SK-N-SH (cell line): Measurements from ENCODE around the gene RPEL1. TPM values are rescaled to one million over a fixed set of nuclear protein-coding genes. Genes with fewer than 3 reads are reported as not detected.

Experiments used
- CTCF ChIA-PET: fragments of 300-600, 350-600 bp; formaldehyde crosslinking; extraction: SDS; loops from one replicate; lab custom pipeline; 2021; lab: Yijun Ruan, JAX
- POLR2A ChIA-PET: fragments of 350-600 bp; sonication (Branson Sonifier 250); formaldehyde crosslinking; extraction: SDS; loops from one replicate; lab custom pipeline; 2020; ENCODE audit warnings: antibody characterized with exemption, inconsistent platforms; lab: Yijun Ruan, JAX
- DNase-seq: peaks from one replicate; pipeline ENCODE4 v3.0.0; 2012
- H2AFZ ChIP-seq: fragments of 200-600 bp; sonication (generic); 2 replicates; pipeline ENCODE4 v1.8.1; 2016; ENCODE audit warnings: antibody characterized with exemption, mild to moderate bottlenecking, low read depth
- H3F3A ChIP-seq: fragments of 200-600 bp; sonication (generic); replicated peaks from 2 replicates; pipeline ENCODE3; 2016; ENCODE audit warnings: antibody characterized with exemption, mild to moderate bottlenecking; ENCODE audit not compliant: insufficient read depth
- H3K27ac ChIP-seq, 2 experiments: fragments of 200-500 bp in 1 of 2; fragments of 200-600 bp in 1 of 2; sonication (Bioruptor generic) in 1 of 2; sonication (generic), shearing (Covaris generic) in 1 of 2; 2 replicates each; pipeline versions ENCODE4 v1.5.1 to v1.6.1; 2014 to 2016; ENCODE audit warnings: low read depth in 2 of 2, inconsistent platforms in 1 of 2, low read length in 1 of 2, mild to moderate bottlenecking in 1 of 2, mixed read lengths in 1 of 2
- H3K27me3 ChIP-seq: fragments of 200-600 bp; sonication (generic), shearing (Covaris generic); 2 replicates; pipeline ENCODE4 v1.6.1; 2016; ENCODE audit warnings: mixed run types; ENCODE audit not compliant: insufficient read depth
- H3K36me3 ChIP-seq, 2 experiments: fragments of 200-500 bp in 1 of 2; fragments of 200-600 bp in 1 of 2; sonication (Bioruptor generic) in 1 of 2; sonication (generic) in 1 of 2; replicated peaks in 1 of 2; 2 replicates each; pipeline versions ENCODE3 to v1.5.1; 2014 to 2016; ENCODE audit warnings: low read length in 1 of 2, mild to moderate bottlenecking in 1 of 2; ENCODE audit not compliant: insufficient read depth in 2 of 2, control insufficient read depth in 1 of 2
- H3K4me1 ChIP-seq, 2 experiments: fragments of 200-500 bp in 1 of 2; fragments of 200-600 bp in 1 of 2; sonication (Bioruptor generic) in 1 of 2; sonication (generic), shearing (Covaris generic) in 1 of 2; 2 replicates each; pipeline versions ENCODE4 v1.5.1 to v1.6.1; 2014 to 2016; ENCODE audit warnings: low read depth in 1 of 2, low read length in 1 of 2, mixed run types in 1 of 2; ENCODE audit not compliant: insufficient read depth in 2 of 2, control insufficient read depth in 1 of 2
- H3K4me2 ChIP-seq: fragments of 200-600 bp; sonication (generic), shearing (Covaris generic); 2 replicates; pipeline ENCODE4 v1.6.1; 2017; ENCODE audit warnings: mixed run types
- H3K4me3 ChIP-seq, 2 experiments: fragments of 200-500 bp in 1 of 2; fragments of 200-600 bp in 1 of 2; sonication (Bioruptor generic) in 1 of 2; sonication (generic), shearing (Covaris generic) in 1 of 2; 2 replicates each; pipeline versions ENCODE4 v1.5.1 to v1.8.1; 2014 to 2016; ENCODE audit warnings: low read depth in 2 of 2, inconsistent platforms in 1 of 2, low read length in 1 of 2, mild to moderate bottlenecking in 1 of 2, mixed read lengths in 1 of 2, moderate library complexity in 1 of 2
- H3K79me2 ChIP-seq: fragments of 200-600 bp; sonication (generic); 2 replicates; pipeline ENCODE4 v1.8.1; 2017; ENCODE audit warnings: mild to moderate bottlenecking; ENCODE audit not compliant: insufficient read depth
- H3K9ac ChIP-seq: fragments of 200-600 bp; sonication (generic); 2 replicates; pipeline ENCODE4 v1.6.1; 2017; ENCODE audit warnings: mixed run types
- H3K9me2 ChIP-seq: fragments of 200-600 bp; sonication (generic); 2 replicates; pipeline ENCODE4 v1.6.1; 2017; ENCODE audit warnings: mixed run types
- H3K9me3 ChIP-seq: fragments of 200-600 bp; sonication (generic); 2 replicates; pipeline ENCODE4 v1.6.1; 2017; ENCODE audit warnings: mixed run types, mild to moderate bottlenecking, moderate library complexity
- H4K20me1 ChIP-seq: fragments of 200-600 bp; sonication (generic); 2 replicates; pipeline ENCODE4 v1.6.1; 2017; ENCODE audit warnings: mild to moderate bottlenecking, mixed run types; ENCODE audit not compliant: insufficient read depth
- CHD2 ChIP-seq: fragments of 150-350 bp; IDR thresholded peaks from 2 replicates; pipeline ENCODE4 v1.6.1; 2018; ENCODE audit warnings: low read length; ENCODE audit not compliant: partially characterized antibody
- EP300 ChIP-seq, 2 experiments: IDR thresholded peaks; 2 replicates each; pipeline versions ENCODE4 v1.4.0 to v1.6.1; 2012; ENCODE audit warnings: borderline replicate concordance in 1 of 2, low read depth in 1 of 2, low read length in 1 of 2
- EZH2phosphoT487 ChIP-seq: fragments of 200-600 bp; sonication (generic); IDR thresholded peaks from 2 replicates; pipeline ENCODE4 v1.6.1; 2017; ENCODE audit warnings: low read depth, mixed run types, mild to moderate bottlenecking, antibody characterized with exemption, moderate library complexity, borderline replicate concordance
- GABPA ChIP-seq: IDR thresholded peaks from 2 replicates; pipeline ENCODE4 v1.4.0; 2012; ENCODE audit warnings: low read depth, mild to moderate bottlenecking
- GATA2 ChIP-seq: sonication (generic); formaldehyde crosslinking; IDR thresholded peaks from 2 replicates; pipeline ENCODE4 v1.5.0; 2020; ENCODE audit warnings: mild to moderate bottlenecking, missing genetic modification reagents
- NFIC ChIP-seq: IDR thresholded peaks from 2 replicates; pipeline ENCODE4 v1.4.0; 2012; ENCODE audit warnings: borderline replicate concordance
- NRF1 ChIP-seq: IDR thresholded peaks from 2 replicates; pipeline ENCODE4 v1.6.1; 2012; ENCODE audit warnings: low read depth, mild to moderate bottlenecking, low read length
- RCOR1 ChIP-seq: fragments of 150-350 bp; IDR thresholded peaks from 2 replicates; pipeline ENCODE4 v1.6.1; 2017; ENCODE audit warnings: antibody characterized with exemption, low read length
- RFX5 ChIP-seq: IDR thresholded peaks from 2 replicates; pipeline ENCODE4 v1.6.1; 2012; ENCODE audit warnings: mild to moderate bottlenecking, improper control_type of control experiment, low read length
- RXRA ChIP-seq: IDR thresholded peaks from 2 replicates; pipeline ENCODE4 v1.4.0; 2012; ENCODE audit warnings: low read depth, mild to moderate bottlenecking, borderline replicate concordance
- TCF12 ChIP-seq: IDR thresholded peaks from 2 replicates; pipeline ENCODE4 v1.4.0; 2012
- WGBS: methylation state at CpG from one replicate; pipeline ENCODE4 v1.1.6; 2017; ENCODE audit warnings: low lambda C conversion rate; 5-methylcytosine and 5-hydroxymethylcytosine counted together
- polyA plus RNA-seq, 3 experiments: library from polyadenylated mRNA; depleted of rRNA; stranded (reverse); fragments of >200 nt; gene quantifications; 2 replicates each; pipeline ENCODE4 v1.2.3, GENCODE V29; 2012
- TF ChIP-seq, protein P1 (sequence below): fragments of 200-600 bp; sonication (generic); IDR thresholded peaks from 2 replicates; pipeline ENCODE4 v1.6.1; 2017; ENCODE audit warnings: antibody characterized with exemption, mild to moderate bottlenecking, moderate library complexity
- TF ChIP-seq, protein P2 (sequence below): IDR thresholded peaks from 2 replicates; pipeline ENCODE4; 2012
- TF ChIP-seq, protein P3 (sequence below): IDR thresholded peaks from 2 replicates; pipeline ENCODE4 v1.4.0; 2012; ENCODE audit warnings: low read depth, borderline replicate concordance
- TF ChIP-seq, protein P4 (sequence below): IDR thresholded peaks from 2 replicates; pipeline ENCODE4 v1.4.0; 2012; ENCODE audit warnings: low read depth, borderline replicate concordance
- TF ChIP-seq, protein P5 (sequence below): IDR thresholded peaks from 2 replicates; pipeline ENCODE4 v1.4.0; 2012; ENCODE audit warnings: low read depth

RPEL1 gene
- polyA plus RNA-seq, 1 of the 3 experiments (the other 2 are of a cell fraction) = not detected

DNA sequence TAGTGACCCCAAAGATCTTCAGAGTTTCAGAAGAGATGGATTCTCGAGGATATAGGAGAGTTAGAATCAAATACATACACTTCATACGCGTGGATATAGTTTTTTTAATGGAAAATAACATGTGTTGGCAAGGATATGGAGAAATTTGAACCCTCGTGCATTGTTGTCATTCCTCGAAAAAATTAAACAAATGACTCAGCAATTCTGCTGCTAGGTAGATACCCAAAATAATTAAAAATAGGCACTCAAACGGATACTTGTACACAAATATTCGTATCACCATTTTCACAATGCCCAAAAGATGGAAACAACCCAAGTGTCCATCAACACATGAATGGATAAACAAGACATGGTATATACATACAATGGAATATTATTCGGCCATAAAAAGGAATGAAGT lies 47.0 kb upstream of the RPEL1 start (continued):
- TF ChIP-seq, protein P1, sequence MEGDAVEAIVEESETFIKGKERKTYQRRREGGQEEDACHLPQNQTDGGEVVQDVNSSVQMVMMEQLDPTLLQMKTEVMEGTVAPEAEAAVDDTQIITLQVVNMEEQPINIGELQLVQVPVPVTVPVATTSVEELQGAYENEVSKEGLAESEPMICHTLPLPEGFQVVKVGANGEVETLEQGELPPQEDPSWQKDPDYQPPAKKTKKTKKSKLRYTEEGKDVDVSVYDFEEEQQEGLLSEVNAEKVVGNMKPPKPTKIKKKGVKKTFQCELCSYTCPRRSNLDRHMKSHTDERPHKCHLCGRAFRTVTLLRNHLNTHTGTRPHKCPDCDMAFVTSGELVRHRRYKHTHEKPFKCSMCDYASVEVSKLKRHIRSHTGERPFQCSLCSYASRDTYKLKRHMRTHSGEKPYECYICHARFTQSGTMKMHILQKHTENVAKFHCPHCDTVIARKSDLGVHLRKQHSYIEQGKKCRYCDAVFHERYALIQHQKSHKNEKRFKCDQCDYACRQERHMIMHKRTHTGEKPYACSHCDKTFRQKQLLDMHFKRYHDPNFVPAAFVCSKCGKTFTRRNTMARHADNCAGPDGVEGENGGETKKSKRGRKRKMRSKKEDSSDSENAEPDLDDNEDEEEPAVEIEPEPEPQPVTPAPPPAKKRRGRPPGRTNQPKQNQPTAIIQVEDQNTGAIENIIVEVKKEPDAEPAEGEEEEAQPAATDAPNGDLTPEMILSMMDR = no peak
- no peak for TF ChIP-seq GABPA
- TF ChIP-seq, all 33 proteins: peak for 0

DNA sequence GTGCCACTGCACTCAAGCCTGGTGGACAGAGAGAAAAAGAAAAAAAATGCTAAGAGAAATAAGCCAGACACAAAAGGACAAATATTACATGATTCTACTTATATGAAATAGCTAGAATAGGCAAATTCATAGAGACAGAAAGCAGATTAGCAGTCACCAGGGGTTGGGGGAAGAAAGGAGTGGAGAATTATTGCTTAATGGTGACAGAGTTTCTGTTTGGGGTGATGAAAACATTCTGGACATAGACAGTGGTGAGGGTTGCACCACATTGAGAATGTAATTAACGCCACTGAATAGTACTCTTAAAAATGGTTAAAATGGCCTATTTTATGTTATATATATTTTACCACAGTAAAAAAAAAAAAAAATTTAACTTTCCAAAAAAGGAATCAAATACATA lies 46.2 kb upstream of the RPEL1 start:
- CTCF ChIA-PET = no interaction called here

More for the DNA sequence above, 46.2 kb upstream of the RPEL1 start:
- H3K27me3 ChIP-seq = no peaks in the 10 kb centered on the region
- H2AFZ ChIP-seq = no peak overlapping the region
- 100% methylated on average over 1 of the region's 1 CpG for WGBS
- no peaks in the 10 kb centered on the region for H3K9me3 ChIP-seq
- H3K27ac ChIP-seq = no peak overlapping the region
- no peaks in the 10 kb centered on the region for H4K20me1 ChIP-seq
- no peak for TF ChIP-seq TCF12
- no peak for TF ChIP-seq EP300 (IDR thresholded peaks at IDR 0.05; ENCODE audit: borderline replicate concordance in 1 of 2, low read depth in 1 of 2, low read length in 1 of 2)
- TF ChIP-seq NFIC = no peak
- TF ChIP-seq RCOR1 = no peak
- no peak for TF ChIP-seq CHD2
- TF ChIP-seq, protein P2, sequence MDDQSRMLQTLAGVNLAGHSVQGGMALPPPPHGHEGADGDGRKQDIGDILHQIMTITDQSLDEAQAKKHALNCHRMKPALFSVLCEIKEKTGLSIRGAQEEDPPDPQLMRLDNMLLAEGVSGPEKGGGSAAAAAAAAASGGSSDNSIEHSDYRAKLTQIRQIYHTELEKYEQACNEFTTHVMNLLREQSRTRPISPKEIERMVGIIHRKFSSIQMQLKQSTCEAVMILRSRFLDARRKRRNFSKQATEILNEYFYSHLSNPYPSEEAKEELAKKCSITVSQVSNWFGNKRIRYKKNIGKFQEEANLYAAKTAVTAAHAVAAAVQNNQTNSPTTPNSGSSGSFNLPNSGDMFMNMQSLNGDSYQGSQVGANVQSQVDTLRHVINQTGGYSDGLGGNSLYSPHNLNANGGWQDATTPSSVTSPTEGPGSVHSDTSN = no peak
- no peak for TF ChIP-seq RFX5
- TF ChIP-seq, protein P3, sequence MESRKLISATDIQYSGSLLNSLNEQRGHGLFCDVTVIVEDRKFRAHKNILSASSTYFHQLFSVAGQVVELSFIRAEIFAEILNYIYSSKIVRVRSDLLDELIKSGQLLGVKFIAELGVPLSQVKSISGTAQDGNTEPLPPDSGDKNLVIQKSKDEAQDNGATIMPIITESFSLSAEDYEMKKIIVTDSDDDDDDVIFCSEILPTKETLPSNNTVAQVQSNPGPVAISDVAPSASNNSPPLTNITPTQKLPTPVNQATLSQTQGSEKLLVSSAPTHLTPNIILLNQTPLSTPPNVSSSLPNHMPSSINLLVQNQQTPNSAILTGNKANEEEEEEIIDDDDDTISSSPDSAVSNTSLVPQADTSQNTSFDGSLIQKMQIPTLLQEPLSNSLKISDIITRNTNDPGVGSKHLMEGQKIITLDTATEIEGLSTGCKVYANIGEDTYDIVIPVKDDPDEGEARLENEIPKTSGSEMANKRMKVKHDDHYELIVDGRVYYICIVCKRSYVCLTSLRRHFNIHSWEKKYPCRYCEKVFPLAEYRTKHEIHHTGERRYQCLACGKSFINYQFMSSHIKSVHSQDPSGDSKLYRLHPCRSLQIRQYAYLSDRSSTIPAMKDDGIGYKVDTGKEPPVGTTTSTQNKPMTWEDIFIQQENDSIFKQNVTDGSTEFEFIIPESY = no peak
- TF ChIP-seq NRF1 = no peak
- no peak for TF ChIP-seq RXRA
- TF ChIP-seq EZH2phosphoT487 = no peak
- no peak for TF ChIP-seq GATA2 (CRISPR knock-in tag)
- TF ChIP-seq, protein P4, sequence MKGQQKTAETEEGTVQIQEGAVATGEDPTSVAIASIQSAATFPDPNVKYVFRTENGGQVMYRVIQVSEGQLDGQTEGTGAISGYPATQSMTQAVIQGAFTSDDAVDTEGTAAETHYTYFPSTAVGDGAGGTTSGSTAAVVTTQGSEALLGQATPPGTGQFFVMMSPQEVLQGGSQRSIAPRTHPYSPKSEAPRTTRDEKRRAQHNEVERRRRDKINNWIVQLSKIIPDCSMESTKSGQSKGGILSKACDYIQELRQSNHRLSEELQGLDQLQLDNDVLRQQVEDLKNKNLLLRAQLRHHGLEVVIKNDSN = no peak
- TF ChIP-seq, protein P5, sequence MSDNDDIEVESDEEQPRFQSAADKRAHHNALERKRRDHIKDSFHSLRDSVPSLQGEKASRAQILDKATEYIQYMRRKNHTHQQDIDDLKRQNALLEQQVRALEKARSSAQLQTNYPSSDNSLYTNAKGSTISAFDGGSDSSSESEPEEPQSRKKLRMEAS = no peak
- H3K9ac ChIP-seq = no peak overlapping the region
- peaks cover 3 to 7% of the 10 kb centered on the region in 2 experiments; a peak in 2 of 4 replicates for H3K4me1 ChIP-seq
- H3K36me3 ChIP-seq = no peaks in the 10 kb centered on the region
- POLR2A ChIA-PET = no interaction called here
- H3K9me2 ChIP-seq = no peaks in the 10 kb centered on the region
- H3K4me3 ChIP-seq = no peak overlapping the region
- no peak overlapping the region for H3K4me2 ChIP-seq
- DNase-seq = no peak
- peaks cover 3% of the 10 kb centered on the region for H3F3A ChIP-seq
- H3K79me2 ChIP-seq = no peaks in the 10 kb centered on the region
